ENCODE data around the gene THSD8.

- TF ChIP-seq POLR2A (IDR thresholded peaks at IDR 0.05), result no peak
- TF ChIP-seq, protein P1, sequence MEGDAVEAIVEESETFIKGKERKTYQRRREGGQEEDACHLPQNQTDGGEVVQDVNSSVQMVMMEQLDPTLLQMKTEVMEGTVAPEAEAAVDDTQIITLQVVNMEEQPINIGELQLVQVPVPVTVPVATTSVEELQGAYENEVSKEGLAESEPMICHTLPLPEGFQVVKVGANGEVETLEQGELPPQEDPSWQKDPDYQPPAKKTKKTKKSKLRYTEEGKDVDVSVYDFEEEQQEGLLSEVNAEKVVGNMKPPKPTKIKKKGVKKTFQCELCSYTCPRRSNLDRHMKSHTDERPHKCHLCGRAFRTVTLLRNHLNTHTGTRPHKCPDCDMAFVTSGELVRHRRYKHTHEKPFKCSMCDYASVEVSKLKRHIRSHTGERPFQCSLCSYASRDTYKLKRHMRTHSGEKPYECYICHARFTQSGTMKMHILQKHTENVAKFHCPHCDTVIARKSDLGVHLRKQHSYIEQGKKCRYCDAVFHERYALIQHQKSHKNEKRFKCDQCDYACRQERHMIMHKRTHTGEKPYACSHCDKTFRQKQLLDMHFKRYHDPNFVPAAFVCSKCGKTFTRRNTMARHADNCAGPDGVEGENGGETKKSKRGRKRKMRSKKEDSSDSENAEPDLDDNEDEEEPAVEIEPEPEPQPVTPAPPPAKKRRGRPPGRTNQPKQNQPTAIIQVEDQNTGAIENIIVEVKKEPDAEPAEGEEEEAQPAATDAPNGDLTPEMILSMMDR (IDR thresholded peaks at IDR 0.05), result no peak
Measured at GRCh38 chr19:12834976-12835757, 33.3 kb downstream of the THSD8 start.

Data from tibial nerve (tissue), 3 donors.